Measurements from ENCODE around the gene STRA6. TPM values are rescaled to one million over a fixed set of nuclear protein-coding genes. Genes with fewer than 3 reads are reported as not detected.

STRA6 gene, protein sequence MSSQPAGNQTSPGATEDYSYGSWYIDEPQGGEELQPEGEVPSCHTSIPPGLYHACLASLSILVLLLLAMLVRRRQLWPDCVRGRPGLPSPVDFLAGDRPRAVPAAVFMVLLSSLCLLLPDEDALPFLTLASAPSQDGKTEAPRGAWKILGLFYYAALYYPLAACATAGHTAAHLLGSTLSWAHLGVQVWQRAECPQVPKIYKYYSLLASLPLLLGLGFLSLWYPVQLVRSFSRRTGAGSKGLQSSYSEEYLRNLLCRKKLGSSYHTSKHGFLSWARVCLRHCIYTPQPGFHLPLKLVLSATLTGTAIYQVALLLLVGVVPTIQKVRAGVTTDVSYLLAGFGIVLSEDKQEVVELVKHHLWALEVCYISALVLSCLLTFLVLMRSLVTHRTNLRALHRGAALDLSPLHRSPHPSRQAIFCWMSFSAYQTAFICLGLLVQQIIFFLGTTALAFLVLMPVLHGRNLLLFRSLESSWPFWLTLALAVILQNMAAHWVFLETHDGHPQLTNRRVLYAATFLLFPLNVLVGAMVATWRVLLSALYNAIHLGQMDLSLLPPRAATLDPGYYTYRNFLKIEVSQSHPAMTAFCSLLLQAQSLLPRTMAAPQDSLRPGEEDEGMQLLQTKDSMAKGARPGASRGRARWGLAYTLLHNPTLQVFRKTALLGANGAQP
- 14.3 and 14.7 TPM in 2 replicates for total RNA-seq (2014; rRNA removed; shearing (Covaris generic))

DNA sequence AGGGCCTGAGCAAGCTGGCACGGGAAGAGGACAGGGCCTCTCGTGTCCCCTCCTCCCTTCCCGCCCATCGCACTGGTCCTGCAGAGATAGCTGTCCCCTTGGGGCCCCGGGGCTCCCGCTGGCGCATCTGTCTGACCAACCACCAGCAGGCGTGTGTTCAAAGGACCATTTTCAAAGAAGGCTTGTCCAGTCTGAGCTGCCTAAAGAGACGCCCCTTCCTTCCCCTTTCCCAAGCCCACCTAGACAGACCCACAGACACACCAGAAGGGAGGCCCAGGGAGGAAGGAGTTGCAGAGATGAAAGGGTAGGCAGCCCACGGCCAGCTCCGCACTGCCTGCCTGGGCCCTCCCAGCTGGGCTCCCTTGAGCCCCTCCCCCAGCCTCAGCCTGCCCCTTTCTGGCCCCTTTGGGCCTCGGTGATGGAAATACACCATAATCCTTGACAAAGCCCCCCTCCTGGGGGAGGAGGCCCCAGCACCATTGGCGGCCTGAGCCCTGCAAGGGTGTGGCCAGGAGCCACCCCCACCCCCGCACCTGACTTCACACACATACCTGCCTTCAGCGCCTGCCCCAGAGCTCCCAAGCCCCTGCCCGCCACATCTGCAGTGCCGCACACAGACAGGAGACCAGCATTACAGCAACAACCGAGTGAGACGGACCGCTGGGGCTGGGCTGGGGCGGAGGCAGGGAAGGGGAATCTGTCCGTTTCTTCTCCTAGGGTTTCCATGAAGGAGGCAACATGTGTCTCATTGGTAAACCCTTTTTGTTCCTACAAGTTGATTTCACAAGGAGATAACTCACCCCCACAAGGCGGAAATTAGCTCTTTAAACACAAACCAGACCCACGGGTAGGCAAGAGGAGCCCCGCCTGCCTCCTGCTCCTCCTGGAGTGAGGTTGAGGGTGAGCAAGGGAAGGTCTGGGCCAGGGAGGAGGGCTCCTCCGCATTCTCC lies at the start of gene STRA6:
STRA6 (minus strand) TSS at position 336 of the 950 bp plus-strand sequence. CDS start 520 bp downstream, outside the sequence.
- peak; percentile 75 for DNase-seq (ENCODE audit: low spot score)

DNA sequence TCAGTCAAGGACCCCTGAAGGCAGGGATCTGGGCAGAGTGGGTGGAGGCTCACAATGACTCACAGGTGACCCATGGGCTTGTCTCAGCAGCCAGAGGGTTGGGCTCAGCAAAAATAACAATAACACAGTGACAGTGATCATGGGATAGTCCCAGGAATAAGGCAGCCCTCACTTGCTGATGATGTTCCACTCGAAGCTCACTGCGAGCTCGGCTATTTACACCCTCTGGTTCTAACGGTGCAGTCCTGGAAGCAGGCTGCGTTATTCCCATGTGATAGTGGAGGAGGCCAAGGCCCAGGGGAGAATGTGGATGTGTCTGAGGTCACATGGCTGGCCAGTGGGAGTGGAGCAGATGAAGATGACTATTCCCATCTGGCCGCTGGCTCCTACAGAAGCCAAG lies 49.7 kb upstream of the STRA6 start:
- DNase-seq (ENCODE audit: low spot score), result no peak

DNA sequence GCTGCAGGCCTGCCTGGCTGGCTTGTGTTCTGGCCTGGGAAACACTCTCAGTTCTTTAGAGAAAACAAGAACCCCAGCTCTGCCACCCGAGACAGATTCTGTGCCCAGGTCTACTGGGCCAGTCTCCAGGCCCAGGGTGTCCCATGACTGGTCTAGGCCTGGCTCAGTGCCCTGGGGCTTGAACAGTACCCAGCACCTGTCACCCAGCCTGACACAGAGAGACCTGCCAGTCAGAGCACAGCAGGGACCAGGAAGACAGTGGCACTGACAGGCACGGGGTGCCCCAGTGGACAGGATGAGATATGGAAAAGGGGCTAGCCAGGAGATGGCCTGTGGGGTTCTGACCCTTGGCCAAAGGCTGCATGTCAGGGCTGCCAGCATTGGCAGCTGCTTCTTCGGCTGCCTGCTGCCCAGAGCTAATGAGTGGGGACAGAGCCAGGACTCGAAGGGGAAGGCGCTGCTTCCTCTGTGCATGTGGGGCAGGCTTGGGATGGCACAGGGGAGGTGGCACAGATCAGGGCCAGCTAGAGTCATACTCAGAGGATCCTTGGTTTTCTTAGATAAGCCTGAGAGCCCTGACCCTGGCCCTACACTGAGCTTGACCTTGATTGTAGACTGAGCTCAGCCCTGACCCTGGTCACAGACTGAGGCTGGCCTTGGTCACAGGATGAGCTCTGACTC lies 48.7 kb upstream of the STRA6 start:
- no peak for DNase-seq (ENCODE audit: low spot score)

DNA sequence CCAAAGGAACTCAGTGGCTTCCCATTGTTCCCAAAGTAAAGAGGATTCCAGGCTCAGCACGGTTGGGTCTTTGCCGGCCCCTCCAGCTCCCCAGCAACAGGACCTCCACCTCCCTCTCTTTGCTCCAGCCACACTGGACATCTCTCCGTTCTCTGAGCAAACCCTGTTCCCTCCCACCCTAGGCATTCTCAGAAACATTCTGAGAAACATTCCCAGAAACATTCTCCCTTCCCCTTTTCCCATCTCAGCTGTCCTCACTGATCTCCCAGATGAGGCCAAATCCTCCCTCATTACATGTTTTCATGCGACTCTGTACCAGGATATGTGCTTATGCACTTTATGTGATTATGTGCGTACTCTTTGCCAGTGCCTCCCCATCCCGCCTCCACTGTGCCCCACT lies 47.7 kb upstream of the STRA6 start:
- no peak for DNase-seq (ENCODE audit: low spot score)

DNA sequence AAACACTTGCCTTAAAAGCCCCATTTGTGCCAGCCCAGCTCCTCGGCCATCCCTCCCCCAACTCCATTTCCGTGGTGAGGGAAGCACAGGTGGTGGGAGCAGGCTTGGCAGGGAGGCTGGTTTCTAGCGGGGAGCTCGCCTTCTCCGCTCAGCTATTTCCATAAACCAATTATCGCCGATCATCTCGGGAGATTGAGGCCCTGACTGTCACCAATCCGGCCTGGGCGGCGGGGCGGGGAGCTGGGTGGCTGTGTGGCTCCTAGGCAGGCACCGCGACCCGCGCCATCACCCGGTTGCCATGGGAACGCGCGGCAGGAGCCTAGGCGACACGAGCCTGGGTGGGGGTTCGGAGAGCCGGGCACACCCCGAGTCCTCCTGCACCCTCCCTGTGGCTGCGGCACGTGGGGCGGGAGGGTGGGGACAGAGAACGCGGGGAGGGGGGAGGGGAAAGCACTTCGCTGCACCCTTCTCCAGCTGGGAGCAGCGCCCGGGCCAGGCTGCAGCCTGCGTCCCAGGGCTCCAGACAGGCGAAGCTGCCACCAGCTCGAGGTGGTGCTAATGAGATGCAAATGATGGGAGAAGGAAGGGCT lies 42.9 kb upstream of the STRA6 start:
- peak; percentile 60 for DNase-seq (ENCODE audit: low spot score)

DNA sequence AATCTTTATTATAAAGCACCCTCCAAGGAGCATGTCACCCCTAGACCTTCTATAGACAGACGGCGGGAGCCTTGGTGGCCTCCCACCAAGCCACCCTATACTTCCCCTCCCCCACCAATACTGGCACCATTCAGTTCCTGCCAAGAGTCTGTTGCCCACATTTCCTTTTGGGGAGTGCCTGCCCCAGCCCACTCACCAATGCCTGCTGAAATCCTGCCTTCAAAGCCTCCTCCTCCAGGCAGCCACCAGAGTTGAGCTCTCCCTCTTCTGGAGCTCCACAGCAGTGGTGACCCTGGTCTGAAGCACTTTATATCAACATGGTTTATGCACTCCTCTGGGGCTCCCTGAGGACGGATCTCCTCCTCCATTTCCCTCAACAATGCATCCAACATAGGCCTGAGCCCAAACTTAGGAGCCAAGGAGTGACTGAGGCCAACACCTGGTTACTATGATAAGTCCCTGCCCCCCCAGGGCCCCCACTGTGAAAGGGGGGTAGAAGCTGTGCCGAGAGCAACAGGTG lies 42.3 kb upstream of the STRA6 start:
- no peak for DNase-seq (ENCODE audit: low spot score)

DNA sequence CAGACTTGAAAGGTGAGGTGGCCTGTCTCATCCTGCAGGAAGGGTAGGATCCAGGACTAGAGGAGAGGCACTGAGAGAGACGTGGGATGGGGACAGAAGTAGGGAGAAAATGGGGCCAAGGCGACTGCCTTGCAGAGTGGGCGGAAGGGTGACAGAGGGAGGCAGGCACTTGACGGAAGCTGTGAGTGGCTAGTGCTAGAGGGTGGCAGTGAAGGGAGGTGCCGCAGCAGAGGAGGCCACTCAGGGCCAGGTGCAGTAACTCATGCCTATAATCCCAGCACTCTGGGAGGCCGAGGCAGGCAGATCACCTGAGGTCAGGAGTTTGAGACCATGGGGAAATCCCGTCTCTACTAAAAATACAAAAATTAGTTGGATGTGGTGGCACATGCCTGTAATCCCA lies 40.8 kb upstream of the STRA6 start:
- DNase-seq (ENCODE audit: low spot score), result no peak

DNA sequence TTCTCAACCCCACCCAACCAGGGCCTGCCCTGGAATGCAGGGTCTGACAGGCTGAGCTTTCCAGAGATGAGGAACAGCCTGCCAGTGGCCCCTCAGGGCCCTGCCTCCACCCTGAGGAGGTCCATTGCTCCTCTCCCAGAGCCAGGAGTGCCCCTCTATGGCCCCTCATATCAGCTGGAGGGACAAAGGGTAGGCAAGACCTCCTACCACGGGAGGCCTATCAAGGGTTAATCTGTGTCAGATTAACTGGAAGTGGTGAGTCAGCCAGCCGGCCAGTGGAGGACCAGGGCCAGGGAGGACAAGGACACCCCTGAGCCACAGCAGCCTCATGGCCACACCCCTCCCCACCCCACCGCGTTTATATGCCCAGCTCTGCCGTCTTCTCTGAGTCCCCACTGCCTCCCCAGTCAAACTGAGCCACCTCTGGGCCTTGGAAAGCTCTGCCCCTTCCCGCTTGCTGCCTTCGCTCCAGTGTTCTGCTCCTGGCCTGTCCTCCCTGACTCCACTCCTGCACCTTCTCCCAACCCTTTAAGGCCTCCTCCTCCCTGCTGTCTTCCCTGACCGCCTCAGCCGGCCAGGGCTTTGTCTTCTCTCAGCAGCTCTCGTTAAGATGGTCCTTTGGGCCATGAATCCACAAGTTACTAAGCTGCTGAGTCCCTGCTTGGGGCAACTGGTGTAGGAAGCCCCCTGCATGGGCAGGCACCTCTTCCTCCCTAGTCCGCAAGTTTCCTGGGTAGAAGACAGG lies 40.0 kb upstream of the STRA6 start:
- peak; percentile 51 for DNase-seq (ENCODE audit: low spot score)

DNA sequence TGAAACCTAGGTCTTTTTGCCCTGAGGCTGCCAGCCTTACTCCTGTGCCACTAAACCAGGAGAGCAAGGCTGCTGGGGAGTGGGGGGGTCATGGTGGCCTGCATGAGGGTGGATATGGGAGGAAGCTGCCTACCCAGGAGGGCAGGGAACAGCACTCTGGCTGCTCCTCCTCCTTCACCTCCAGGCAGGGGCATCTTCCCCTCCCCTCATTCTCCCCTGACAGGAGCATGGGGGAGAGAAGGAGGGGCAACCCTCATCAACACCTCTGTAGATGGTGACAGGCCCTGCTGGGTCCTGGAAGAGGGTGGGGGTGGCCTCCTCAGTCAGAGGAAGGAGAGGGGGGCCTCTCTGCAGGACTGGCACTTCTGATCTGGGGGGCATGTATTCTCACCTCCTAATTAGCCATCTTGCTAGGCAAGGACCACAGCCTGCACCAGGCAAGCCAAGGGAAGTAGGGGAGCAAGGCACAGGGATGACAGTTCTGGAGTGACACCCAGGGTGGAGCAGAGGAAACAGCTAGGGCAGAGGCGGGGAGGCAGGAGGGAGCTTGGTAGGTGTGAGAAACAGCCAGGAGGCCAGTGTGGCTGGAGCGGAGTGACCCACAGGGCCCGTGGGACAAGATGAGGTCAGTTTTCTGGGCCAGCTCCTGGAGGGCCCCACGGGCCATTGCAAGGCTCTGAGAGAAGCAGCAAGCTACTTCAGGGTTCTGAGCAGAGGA lies 38.5 kb upstream of the STRA6 start:
- DNase-seq (ENCODE audit: low spot score), result peak; percentile 3

DNA sequence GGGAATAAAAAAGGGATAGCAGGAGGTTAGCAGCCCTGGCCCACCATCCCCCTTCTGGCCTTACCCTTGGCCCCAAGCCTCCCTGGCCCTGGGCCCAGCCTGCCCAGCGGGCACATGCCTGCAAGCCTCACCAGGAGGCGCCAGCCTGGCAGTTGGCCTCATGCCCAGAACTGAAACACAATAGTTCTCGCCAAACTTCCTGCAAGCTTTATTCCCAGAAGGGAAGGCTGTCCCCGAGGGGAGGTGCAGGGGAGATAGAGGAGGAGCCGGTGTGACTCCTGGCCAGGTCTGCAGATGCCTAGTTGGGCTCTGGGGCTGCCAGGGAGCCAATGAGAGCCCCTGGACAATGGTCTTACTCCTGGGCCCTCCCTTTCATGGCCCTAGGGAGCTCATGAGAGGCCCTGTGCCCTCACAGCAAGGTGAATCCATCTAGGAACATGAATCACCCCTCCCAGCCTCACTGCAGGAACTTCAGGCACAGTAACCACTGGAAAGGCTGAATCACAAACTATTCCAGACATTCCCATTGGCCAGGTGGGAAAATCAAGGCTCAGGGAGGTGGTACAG lies 37.5 kb upstream of the STRA6 start:
- peak; percentile 97 for DNase-seq (ENCODE audit: low spot score)

DNA sequence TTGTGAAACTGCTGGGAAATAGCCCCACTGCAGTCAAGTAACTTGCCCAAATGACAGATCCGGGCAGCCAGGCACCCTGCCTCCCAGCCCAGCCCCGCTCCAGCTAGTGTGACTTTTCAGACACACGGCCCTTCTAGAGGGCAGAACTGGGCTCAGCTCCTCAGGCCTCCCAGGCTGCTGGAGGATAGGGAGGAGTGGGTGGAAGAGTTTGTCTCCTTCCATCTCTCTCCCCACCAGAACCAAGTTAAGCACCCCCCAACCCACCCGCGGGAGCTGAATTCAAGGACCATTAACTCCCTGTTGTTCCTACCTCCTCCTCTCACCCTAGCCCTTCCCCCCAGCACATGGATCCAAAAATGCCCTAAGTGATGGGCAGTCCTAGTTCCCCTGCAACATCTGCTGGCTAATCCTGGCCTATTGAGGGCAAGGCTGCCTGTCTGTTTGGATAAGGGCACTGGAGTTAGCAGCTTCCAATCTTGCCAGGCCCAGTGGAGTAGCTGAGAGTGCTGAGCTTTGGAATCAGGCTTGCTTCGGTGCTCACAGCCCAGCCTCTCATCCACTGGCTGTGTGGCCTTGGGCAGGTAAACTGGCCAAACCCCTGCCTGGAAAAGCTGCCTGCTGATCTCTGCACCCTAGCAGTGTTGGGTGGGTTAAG lies 36.6 kb upstream of the STRA6 start:
- no peak for DNase-seq (ENCODE audit: low spot score)

DNA sequence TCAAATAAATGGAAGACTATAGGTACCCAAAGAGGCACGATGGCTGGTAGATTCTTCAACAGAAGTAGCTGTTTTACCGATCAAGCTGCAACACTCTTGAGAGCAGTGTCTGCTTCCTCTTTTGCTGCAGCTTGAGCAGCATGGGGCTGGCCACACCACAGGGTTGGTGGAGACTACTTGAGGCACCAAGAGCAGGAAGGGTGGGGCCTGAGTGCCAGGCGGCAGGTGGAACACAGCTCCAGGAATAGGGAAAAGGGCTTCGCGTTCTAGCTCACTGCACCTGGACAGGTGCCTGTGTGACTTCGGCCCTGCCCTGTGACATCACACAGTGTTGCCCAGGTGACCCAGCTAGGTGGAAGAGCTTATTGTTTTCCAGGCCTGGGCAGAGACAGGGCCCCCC lies 33.4 kb upstream of the STRA6 start, which contains the start of gene CCDC33:
CCDC33 (plus strand) TSS at position 365 of the 400 bp plus-strand sequence. CDS start 394 bp downstream, outside the sequence.
- peak; percentile 98 for DNase-seq (ENCODE audit: low spot score)

DNA sequence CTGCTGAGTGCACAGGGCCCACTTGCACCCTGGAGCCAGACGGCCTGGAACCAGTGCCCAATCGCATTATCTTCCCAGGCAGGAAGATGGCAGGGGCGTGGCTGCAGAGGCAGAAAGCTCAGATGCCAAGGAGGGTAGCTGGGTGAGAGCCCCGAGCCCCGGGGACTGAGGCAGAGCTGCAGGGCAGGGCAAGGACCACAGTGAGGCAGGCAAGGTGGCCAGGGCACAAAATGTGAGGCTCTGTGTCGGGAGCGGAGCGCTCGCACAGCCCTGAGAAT lies 31.9 kb upstream of the STRA6 start:
- no peak for DNase-seq (ENCODE audit: low spot score)

DNA sequence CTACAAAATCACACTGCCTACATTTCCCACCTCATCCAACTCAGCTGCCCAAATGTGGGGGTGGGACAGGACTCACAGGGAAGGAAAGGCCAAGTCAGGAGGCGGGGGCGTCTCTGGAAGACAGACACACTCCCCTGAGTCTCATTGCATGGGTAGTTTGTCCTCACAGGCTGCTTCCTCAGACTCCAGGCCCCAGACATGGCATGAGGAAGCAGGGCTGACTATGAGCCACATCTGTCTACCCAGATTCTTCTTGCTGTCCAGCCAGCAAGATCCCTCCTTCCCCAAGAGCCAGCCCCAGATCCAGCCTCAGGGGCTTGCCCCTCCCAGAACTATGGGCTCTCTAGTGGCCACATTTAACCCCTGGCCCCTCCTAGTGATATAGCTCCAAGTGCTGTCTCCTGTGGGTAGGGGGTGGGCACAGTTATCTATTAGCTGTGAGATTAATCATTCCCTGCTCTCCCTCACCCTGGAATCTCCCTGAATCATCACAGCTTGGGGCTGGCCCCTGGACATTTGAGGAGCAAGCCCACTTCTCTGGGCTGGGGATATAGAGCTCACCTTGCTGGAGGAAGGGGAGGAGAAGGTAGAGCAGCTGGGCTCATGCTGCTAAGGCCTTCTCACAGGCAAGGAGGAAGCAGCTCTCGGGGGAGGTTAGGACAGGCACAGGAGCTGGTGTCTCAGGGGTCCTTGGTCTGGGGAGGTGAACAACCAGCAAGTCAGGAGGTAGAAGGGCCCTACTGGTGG lies 31.4 kb upstream of the STRA6 start:
- no peak for DNase-seq (ENCODE audit: low spot score)

DNA sequence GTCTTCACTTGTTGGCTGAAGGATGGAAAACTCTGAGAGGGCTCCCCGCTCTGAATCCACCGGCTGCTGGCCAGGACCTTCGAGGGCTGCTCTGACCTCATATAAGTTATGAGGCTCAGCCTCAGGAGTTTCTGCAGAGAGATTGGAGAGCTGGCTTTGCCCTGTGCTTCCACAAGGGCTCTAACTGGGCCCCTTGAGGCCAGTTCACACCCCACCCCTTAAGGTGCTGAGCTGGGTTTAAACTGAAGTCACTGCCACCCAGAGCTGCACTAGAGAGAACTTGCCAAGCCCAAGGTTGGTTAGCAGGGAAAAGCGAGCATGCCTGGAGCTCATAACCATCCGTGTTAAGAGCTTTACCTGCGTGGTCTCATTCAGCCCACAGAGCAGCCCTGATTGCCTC lies 30.8 kb upstream of the STRA6 start:
- no peak for DNase-seq (ENCODE audit: low spot score)

DNA sequence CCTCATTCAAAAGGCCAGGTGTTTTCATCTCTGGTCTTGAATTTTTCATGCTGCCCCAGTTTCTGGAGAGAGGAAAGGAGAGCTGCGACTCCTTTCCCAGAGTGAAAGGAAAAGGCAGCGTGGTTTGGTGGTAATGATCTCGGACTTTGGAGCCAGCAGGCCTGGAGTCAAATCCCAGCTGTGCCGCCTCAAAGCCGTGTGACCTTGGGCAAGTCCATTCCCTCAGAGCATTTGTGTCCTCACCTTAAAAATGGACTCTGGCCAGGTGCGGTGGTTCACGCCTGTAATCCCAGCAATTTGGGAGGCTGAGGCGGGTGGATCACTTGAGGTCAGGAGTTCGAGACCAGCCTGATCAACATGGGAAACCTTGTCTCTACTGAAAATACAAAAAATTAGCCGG lies 28.9 kb upstream of the STRA6 start:
- no peak for DNase-seq (ENCODE audit: low spot score)

DNA sequence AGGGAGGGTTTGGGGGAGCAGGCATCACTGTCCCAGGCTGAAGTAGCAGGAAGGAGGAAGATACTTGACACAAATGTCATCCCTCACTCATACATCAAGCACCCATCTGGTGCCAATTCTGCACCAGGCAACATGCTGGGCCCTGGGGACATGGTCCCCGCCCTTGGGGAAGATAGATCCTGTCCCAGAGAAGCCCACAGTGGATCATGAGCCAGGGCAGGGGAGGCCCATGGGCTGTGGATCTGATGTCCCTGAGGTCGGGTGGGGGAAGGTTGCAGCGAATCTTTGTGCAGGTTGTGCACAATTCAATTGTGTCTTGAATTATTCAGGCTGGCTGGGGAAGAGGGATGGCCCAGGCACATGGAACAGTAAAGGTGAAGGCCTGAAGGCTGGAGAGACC lies 27.1 kb upstream of the STRA6 start:
- no peak for DNase-seq (ENCODE audit: low spot score)

DNA sequence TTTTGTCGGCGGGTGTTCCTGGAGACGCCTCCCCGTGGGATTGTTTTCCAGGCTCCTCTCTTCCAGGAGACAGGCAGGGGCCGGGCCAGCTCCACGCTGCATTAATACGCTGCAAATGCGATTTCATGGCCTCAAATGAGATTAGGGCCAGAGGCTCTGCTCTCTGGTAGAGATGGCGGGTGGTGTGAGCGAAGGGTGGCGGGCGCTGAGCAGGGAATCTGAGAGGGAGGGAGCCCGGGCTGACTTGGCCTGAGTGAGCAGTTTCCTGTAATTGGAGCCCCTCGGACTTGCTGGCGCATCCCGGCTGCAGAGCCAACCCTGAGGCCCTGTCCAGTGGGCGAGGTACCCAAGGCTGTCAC lies 26.1 kb upstream of the STRA6 start:
- DNase-seq (ENCODE audit: low spot score), result no peak
